Stimulated activated CD4-positive, alpha-beta T cell treated with anti-CD3 and anti-CD28 coated beads, Interleukin-4, amount 100 ng/mL, for 24 hours (primary cell): ENCODE data around the gene SUCLG1.
"Not testable (repeated sequence)": the region's sequence is repeated elsewhere in the genome, so short reads cannot be mapped to it uniquely, and the experiment has no call there.

Source experiments
- DNase-seq: peaks from one replicate; pipeline ENCODE4 v3.0.0-alpha.2; 2020

SUCLG1 gene

GRCh38 chr2:84459018-84459943, at the start of gene SUCLG1:
TSS of gene SUCLG1 (minus strand) at chr2:84459280. CDS start at chr2:84459269, 11 bp downstream.
- DNase-seq = peak; percentile 87

- DNase-seq = no peak
Observed at GRCh38 chr2:84498150-84498799, 39.2 kb upstream of the SUCLG1 start.

- DNase-seq = no peak
Observed at GRCh38 chr2:84497285-84497684, 38.2 kb upstream of the SUCLG1 start.

- no peak for DNase-seq
Observed at GRCh38 chr2:84496386-84496785, 37.3 kb upstream of the SUCLG1 start.

- DNase-seq = peak; percentile 53
Observed at GRCh38 chr2:84495539-84496146, 36.6 kb upstream of the SUCLG1 start.

DNA sequence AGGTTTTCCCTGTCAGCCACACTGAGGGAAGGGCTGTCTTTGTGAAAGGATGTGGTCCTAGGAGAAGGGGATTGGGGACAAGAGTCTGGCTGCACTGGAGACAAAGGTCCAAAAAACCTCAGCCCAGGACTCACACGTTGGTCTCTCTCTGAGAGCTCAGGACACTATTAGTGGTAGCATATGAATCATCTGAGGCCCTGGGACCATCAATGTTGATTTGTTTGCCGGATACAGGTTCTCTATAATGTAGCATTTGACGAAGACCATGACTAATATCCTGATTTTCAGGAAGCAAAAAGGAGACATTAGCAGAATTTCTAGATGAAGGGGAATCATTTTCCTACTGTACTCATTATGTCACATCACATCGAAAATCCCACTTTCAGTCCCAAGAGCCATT, 35.0 kb upstream of the SUCLG1 start:
- no peak for DNase-seq

- no peak for DNase-seq
Observed at GRCh38 chr2:84493514-84493913, 34.4 kb upstream of the SUCLG1 start.

- DNase-seq = no peak
Observed at GRCh38 chr2:84492571-84492970, 33.5 kb upstream of the SUCLG1 start.

GRCh38 chr2:84491741-84492140, 32.7 kb upstream of the SUCLG1 start:
- DNase-seq = no peak

DNA sequence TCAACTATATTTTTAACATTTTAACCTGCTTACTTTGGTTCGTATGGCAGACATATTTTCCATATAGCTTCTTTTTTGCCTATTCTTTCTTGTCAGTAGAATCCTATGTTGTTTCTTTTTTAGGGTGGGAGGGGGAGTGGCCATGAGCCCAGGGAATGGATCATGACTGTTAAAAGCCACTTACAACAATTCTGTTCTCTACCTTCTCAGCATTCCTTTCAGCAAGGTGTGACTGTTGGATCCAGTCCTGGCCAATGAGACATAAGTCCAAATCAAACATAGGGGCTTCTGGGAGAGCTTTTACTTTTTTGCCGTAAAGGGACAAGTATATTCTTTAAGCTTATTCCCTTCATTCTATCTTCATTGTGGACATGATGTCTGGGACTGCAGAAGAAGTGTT, 32.2 kb upstream of the SUCLG1 start:
- DNase-seq = no peak

DNA sequence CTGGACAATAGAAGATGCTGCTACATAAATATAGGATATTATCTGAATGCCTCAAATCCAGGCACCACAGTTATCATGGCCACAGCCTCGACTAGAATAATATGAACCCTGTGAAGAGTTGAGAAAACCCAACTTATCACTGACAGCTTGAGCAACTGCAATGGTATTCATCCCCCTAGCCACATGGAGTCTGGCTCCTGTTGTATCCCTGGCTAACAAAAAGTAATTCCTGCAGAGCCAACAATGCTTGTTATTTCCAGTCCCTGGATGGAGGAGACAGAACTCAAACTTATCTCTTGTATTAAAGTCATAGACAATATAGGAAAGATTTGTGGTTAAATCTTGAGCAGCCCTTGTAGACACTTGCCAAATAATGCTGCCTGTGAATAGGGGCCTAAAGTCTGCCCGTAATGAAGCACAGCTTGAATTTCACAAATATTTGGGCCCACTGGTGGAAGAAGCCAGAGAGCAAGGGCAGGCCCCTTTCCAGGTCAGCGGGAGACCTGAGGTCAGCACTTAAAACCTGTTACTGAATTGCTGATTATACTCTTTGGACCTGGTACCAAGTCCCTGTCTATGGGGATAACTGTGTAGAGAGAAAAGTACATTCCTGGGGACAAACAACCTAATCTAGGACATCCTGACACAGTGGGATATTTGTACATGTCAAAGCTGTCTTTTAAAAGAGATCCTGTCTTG, 28.4 kb upstream of the SUCLG1 start:
- no peak for DNase-seq

GRCh38 chr2:84486441-84487115, 27.5 kb upstream of the SUCLG1 start:
- no peak for DNase-seq

- DNase-seq = no peak
Observed at GRCh38 chr2:84483320-84483719, 24.2 kb upstream of the SUCLG1 start.

- DNase-seq = no peak
Observed at GRCh38 chr2:84482603-84483002, 23.5 kb upstream of the SUCLG1 start.

- peak; percentile 14 for DNase-seq
Observed at GRCh38 chr2:84481702-84482101, 22.6 kb upstream of the SUCLG1 start.

- DNase-seq = no peak
Observed at GRCh38 chr2:84478867-84479266, 19.8 kb upstream of the SUCLG1 start.

DNA sequence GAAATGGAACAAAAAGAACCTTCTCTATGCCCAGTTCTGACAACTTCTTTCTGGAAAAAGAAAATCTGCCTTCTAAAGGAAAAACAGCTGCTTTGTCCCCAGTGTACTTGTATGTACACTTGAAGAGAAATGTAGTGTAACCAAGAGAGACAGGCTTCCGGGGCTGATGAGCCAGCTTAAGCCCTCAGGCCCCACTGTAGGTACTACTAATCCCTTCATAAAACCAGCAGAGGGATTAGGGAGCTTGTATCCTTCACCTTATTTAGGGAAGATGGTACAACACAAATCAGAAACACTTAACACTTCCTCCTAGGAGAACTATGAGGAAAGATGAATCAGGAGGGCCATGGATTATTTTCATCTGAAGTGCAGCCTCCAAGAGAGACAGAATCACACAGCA, 18.8 kb upstream of the SUCLG1 start:
- no peak for DNase-seq

DNA sequence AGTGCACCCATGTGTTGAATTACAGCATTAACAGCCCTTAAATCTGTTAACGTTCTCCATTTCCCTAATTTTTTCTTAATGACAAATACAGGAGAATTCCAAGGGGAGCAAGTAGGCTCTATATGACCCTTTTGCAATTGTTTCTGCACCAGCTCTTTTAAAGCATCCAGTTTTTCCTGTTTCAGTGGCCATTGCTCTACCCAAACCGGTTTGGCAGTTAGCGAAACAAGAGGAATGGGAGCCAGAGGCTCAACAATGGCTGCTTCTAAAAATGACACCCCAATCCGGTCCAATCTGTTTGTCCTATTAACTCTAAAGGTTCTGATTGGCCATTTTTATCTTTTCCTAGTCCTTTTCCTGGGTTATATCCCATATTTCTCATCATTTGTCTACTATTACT, 15.1 kb upstream of the SUCLG1 start:
- DNase-seq = no peak

- DNase-seq = no peak
Observed at GRCh38 chr2:84472856-84473565, 13.9 kb upstream of the SUCLG1 start.

- not testable (repeated sequence) for DNase-seq
Observed at GRCh38 chr2:84472423-84472822, 13.3 kb upstream of the SUCLG1 start.

DNA sequence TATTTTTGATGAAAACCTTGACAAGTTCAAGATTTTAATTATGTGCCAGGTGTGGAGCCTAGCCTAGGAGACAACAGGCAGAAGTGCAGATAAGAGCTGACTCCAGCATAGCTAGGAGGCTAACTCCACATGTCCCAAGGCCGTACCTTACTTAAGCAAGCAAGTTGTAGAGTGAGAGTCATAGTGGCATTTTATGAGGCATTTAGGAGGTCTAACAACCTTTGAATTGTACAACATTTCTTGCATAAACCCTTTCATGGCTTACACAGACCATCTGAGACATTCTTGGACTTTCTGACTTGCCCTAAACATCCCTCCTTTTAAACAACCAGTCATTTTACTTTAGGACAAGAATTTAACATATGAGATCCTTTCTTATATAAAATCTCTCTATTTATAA, 8.3 kb upstream of the SUCLG1 start:
- DNase-seq = no peak

DNA sequence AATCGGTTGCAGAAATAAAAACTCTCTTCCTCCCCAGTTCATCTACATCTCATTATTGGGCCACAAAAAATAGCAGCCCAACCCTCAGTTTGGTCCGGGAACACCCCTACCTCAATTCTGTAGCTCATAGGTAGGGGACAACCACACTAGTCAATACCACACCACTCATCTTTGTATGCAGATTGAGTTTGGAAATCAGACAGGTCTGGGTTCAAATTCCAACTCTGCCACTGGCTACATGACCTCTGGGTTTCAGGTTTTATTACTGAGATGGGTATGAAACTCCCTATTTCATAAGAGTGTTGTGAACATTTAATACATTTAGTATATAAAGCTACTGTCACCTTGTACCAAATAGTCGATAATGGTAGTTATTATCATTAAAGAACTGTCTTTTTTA, 2.2 kb upstream of the SUCLG1 start:
- DNase-seq = no peak
